T-helper 2 cell treated with Interferon-gamma antibody and Interleukin-4, amounts not matched to agents 5 μg/mL and 100 μg/mL, for 36 hours (primary cell): Measurements from ENCODE around the gene RDX.
A peak's percentile ranks its signal among the peaks of the same experiment; 100 is the strongest.

ENCODE experiments used
- DNase-seq: peaks from one replicate; pipeline ENCODE4 v3.0.0; 2021; ENCODE audit warnings: low spot score
- H3K27ac Mint-ChIP-seq: one replicate; pipeline ENCODE4 v1.8.0; 2021; ENCODE audit warnings: mild to moderate bottlenecking, mixed read lengths
- H3K27me3 Mint-ChIP-seq: one replicate; pipeline ENCODE4 v1.8.0; 2021; ENCODE audit warnings: low read depth, mixed read lengths
- H3K36me3 Mint-ChIP-seq: one replicate; pipeline ENCODE4 v1.8.0; 2021; ENCODE audit warnings: low read depth, mixed read lengths
- H3K4me1 Mint-ChIP-seq: one replicate; pipeline ENCODE4 v1.8.0; 2021; ENCODE audit warnings: low read depth, mixed read lengths
- H3K4me3 Mint-ChIP-seq: one replicate; pipeline ENCODE4 v1.8.0; 2022; ENCODE audit warnings: mild to moderate bottlenecking, moderate library complexity, mixed read lengths
- H3K9me3 Mint-ChIP-seq: one replicate; pipeline ENCODE4 v1.8.0; 2021; ENCODE audit warnings: mixed read lengths

RDX gene

GRCh38 chr11:110173811-110174644, 122.4 kb downstream of the RDX start:
- DNase-seq, result peak; percentile 48
- no peaks in the 10 kb centered on the region for H3K36me3 Mint-ChIP-seq
- peaks cover 39% of the 10 kb centered on the region for H3K27me3 Mint-ChIP-seq
- H3K4me3 Mint-ChIP-seq, result peak overlapping the region; percentile 67
- H3K9me3 Mint-ChIP-seq, result no peaks in the 10 kb centered on the region
- peaks cover 6% of the 10 kb centered on the region for H3K4me1 Mint-ChIP-seq
- H3K27ac Mint-ChIP-seq, result no peak overlapping the region

- H3K27me3 Mint-ChIP-seq, result peaks cover 39% of the 10 kb centered on the region
- no peak overlapping the region for H3K27ac Mint-ChIP-seq
- no peaks in the 10 kb centered on the region for H3K9me3 Mint-ChIP-seq
Observed at GRCh38 chr11:110172468-110173065, 123.8 kb downstream of the RDX start.

GRCh38 chr11:110169738-110170137, 126.7 kb downstream of the RDX start:
- H3K36me3 Mint-ChIP-seq, result no peaks in the 10 kb centered on the region
- DNase-seq, result no peak
- peaks cover 6% of the 10 kb centered on the region for H3K4me1 Mint-ChIP-seq
- no peak overlapping the region for H3K27ac Mint-ChIP-seq
- H3K9me3 Mint-ChIP-seq, result no peaks in the 10 kb centered on the region
- no peak overlapping the region for H3K4me3 Mint-ChIP-seq
- H3K27me3 Mint-ChIP-seq, result peaks cover 37% of the 10 kb centered on the region

More at GRCh38 chr11:110172468-110173065, 123.8 kb downstream of the RDX start:
- Mint-ChIP-seq H3K4me3 (no peak overlapping the region), H3K36me3 (no peaks in the 10 kb centered on the region), H3K4me1 (peaks cover 6% of the 10 kb centered on the region)
- peak; percentile 45 for DNase-seq

GRCh38 chr11:110168033-110168803, 128.2 kb downstream of the RDX start:
- Mint-ChIP-seq H3K4me3 (no peak overlapping the region), H3K9me3 (no peaks in the 10 kb centered on the region), H3K27ac (no peak overlapping the region), H3K4me1 (no peaks in the 10 kb centered on the region), H3K27me3 (peaks cover 29% of the 10 kb centered on the region), H3K36me3 (no peaks in the 10 kb centered on the region)
- no peak for DNase-seq

- Mint-ChIP-seq H3K36me3 (no peaks in the 10 kb centered on the region), H3K27me3 (peaks cover 8% of the 10 kb centered on the region), H3K27ac (no peak overlapping the region), H3K9me3 (no peaks in the 10 kb centered on the region), H3K4me3 (no peak overlapping the region), H3K4me1 (no peaks in the 10 kb centered on the region)
- DNase-seq, result no peak
Observed at GRCh38 chr11:110165039-110165925, 131.1 kb downstream of the RDX start.

- Mint-ChIP-seq H3K4me1 (no peaks in the 10 kb centered on the region), H3K9me3 (no peaks in the 10 kb centered on the region), H3K36me3 (no peaks in the 10 kb centered on the region), H3K4me3 (no peak overlapping the region), H3K27ac (no peak overlapping the region), H3K27me3 (peaks cover 3% of the 10 kb centered on the region)
- no peak for DNase-seq
Observed at GRCh38 chr11:110162216-110162615, 134.2 kb downstream of the RDX start.

GRCh38 chr11:110161061-110161460, 135.4 kb downstream of the RDX start:
- Mint-ChIP-seq H3K9me3 (no peaks in the 10 kb centered on the region), H3K27me3 (no peaks in the 10 kb centered on the region), H3K4me1 (no peaks in the 10 kb centered on the region), H3K36me3 (no peaks in the 10 kb centered on the region), H3K4me3 (no peak overlapping the region), H3K27ac (no peak overlapping the region)
- DNase-seq, result no peak

GRCh38 chr11:110160437-110160836, 136.0 kb downstream of the RDX start:
- Mint-ChIP-seq H3K9me3 (no peaks in the 10 kb centered on the region), H3K4me3 (no peak overlapping the region), H3K4me1 (no peaks in the 10 kb centered on the region), H3K27me3 (no peaks in the 10 kb centered on the region), H3K27ac (no peak overlapping the region), H3K36me3 (no peaks in the 10 kb centered on the region)
- no peak for DNase-seq

- Mint-ChIP-seq H3K4me3 (no peak overlapping the region), H3K9me3 (no peaks in the 10 kb centered on the region), H3K36me3 (no peaks in the 10 kb centered on the region), H3K4me1 (no peaks in the 10 kb centered on the region), H3K27me3 (no peaks in the 10 kb centered on the region), H3K27ac (no peak overlapping the region)
- DNase-seq, result no peak
Observed at GRCh38 chr11:110160016-110160415, 136.4 kb downstream of the RDX start.

- Mint-ChIP-seq H3K36me3 (no peaks in the 10 kb centered on the region), H3K27me3 (no peaks in the 10 kb centered on the region), H3K27ac (no peak overlapping the region), H3K4me3 (no peak overlapping the region), H3K4me1 (no peaks in the 10 kb centered on the region), H3K9me3 (no peaks in the 10 kb centered on the region)
- no peak for DNase-seq
Observed at GRCh38 chr11:110159476-110159875, 136.9 kb downstream of the RDX start.

- Mint-ChIP-seq H3K9me3 (no peaks in the 10 kb centered on the region), H3K4me1 (no peaks in the 10 kb centered on the region), H3K4me3 (no peak overlapping the region), H3K27ac (no peak overlapping the region), H3K36me3 (no peaks in the 10 kb centered on the region), H3K27me3 (peaks cover 3% of the 10 kb centered on the region)
- no peak for DNase-seq
Observed at GRCh38 chr11:110158317-110159200, 137.9 kb downstream of the RDX start.

- no peaks in the 10 kb centered on the region for H3K4me1 Mint-ChIP-seq
Observed at GRCh38 chr11:110156503-110156902, 139.9 kb downstream of the RDX start.

GRCh38 chr11:110153474-110153873, 142.9 kb downstream of the RDX start:
- Mint-ChIP-seq H3K27me3 (peaks cover 4% of the 10 kb centered on the region), H3K36me3 (no peaks in the 10 kb centered on the region), H3K4me3 (no peak overlapping the region), H3K4me1 (peaks cover 3% of the 10 kb centered on the region), H3K9me3 (no peaks in the 10 kb centered on the region), H3K27ac (no peak overlapping the region)
- DNase-seq, result no peak

More at GRCh38 chr11:110156503-110156902, 139.9 kb downstream of the RDX start:
- no peaks in the 10 kb centered on the region for H3K9me3 Mint-ChIP-seq
- H3K4me3 Mint-ChIP-seq, result no peak overlapping the region
- peaks cover 4% of the 10 kb centered on the region for H3K27me3 Mint-ChIP-seq
- no peak for DNase-seq
- no peak overlapping the region for H3K27ac Mint-ChIP-seq
- H3K36me3 Mint-ChIP-seq, result no peaks in the 10 kb centered on the region
